GM12873 (cell line): ENCODE data around the gene IDI1.

ENCODE experiments used
- CTCF ChIP-seq: IDR thresholded peaks from 2 replicates; pipeline ENCODE4 v1.5.1; 2012; ENCODE audit warnings: low read depth, mild to moderate bottlenecking, moderate library complexity, low read length, control low read depth; ENCODE audit not compliant: insufficient read depth; ENCODE audit errors: missing control alignments

The IDI1 gene

GRCh38 chr10:1002425-1003006 lies 46.4 kb downstream of the IDI1 start:
- no peak for TF ChIP-seq CTCF

GRCh38 chr10:997266-998022 lies 51.5 kb downstream of the IDI1 start:
- TF ChIP-seq CTCF, result no peak

GRCh38 chr10:996031-996430 lies 52.9 kb downstream of the IDI1 start:
- TF ChIP-seq CTCF, result no peak

- no peak for TF ChIP-seq CTCF
Observed at GRCh38 chr10:995559-995926, 53.4 kb downstream of the IDI1 start.

GRCh38 chr10:994836-995558 lies 53.9 kb downstream of the IDI1 start:
- TF ChIP-seq CTCF, result no peak

GRCh38 chr10:992871-993270 lies 56.0 kb downstream of the IDI1 start:
- TF ChIP-seq CTCF, result no peak

GRCh38 chr10:992467-992866 lies 56.5 kb downstream of the IDI1 start:
- no peak for TF ChIP-seq CTCF
